ENCODE data around the gene GOLGA8G. TPM values are rescaled to one million over a fixed set of nuclear protein-coding genes. Genes with fewer than 3 reads are reported as not detected.
"Not testable (repeated sequence)": the region's sequence is repeated elsewhere in the genome, so short reads cannot be mapped to it uniquely, and the experiment has no call there.

GOLGA8G gene, protein sequence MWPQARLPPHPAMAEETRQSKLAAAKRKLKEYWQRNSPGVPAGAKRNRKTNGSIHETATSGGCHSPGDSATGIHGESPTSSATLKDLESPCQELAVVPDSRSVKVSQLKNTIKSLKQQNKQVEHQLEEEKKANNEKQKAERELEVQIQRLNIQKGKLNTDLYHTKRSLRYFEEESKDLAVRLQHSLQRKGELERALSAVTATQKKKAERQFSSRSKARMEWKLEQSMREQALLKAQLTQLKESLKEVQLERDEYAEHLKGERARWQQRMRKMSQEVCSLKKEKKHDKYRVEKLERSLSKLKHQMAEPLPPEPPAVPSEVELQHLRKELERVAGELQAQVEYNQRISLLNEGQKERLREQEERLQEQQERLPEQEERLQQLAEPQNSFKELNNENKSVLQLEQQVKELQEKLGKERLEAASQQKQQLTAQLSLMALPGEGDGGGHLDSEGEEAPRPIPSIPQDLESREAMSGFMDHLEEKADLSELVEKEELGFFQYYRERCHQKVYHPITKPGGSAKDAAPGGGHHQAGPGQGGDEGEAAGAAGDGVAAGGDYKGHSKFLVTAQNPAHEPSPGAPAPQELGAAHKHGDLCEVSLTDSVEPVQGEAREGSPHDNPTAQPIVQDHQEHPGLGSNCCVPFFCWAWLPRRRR
- total RNA-seq = not detected

DNA sequence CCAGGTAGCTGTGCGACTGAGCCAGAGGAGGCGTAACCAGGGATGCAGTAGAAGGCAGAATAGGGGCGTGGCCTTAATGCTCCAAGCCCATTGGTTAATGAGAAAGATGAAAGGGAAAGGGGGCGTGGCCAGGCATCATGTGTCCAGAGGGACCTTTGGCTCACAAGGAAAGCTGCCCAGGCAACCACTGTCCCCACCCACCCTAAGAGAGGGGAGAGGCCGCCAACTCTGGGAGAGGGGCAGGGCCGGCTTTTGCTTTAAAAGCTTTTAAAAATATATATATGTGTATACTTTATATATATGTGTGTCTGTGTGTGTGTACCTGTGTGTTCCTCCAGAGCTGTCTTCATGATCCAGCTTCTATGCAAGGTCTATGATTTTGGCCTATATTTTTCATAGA is at the start of gene GOLGA8G:
TSS of gene GOLGA8G (minus strand) at position 18 of the 400 bp plus-strand sequence. CDS start 62 bp downstream, outside the sequence.
- H3K4me1 Mint-ChIP-seq; H3K27me3 Mint-ChIP-seq; H3K36me3 Mint-ChIP-seq (ENCODE audit: low read depth); DNase-seq; POLR2A ChIA-PET; CTCF ChIA-PET; ATAC-seq; H3K9me3 Mint-ChIP-seq (ENCODE audit: low read depth); H3K4me3 Mint-ChIP-seq; intact Hi-C loops (cut with DNase I, micrococcal nuclease); H3K27ac Mint-ChIP-seq: not testable (repeated sequence)

DNA sequence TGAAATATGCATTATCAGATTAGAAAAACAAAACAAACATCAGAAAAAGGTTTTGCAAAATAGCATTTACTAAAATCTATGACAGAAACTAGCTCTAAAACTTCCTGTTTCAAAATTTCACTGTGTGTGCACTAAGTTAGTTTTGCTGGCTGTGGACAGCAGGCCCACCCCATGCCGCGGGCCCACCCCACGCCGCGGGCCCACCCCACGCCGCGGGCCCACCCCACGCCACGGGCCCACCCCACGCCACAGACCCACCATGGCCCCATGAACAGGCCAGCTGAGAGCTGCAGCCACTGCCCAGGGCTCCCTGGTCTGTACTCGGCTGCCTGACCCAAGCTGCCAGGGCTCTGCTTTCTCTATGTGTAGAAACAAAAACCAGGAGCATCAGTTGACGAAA is 40.6 kb upstream of the GOLGA8G start:
- CTCF ChIA-PET; DNase-seq; H3K27me3 Mint-ChIP-seq; H3K27ac Mint-ChIP-seq; POLR2A ChIA-PET; intact Hi-C loops (cut with DNase I, micrococcal nuclease); H3K4me3 Mint-ChIP-seq; ATAC-seq; H3K4me1 Mint-ChIP-seq; H3K36me3 Mint-ChIP-seq (ENCODE audit: low read depth); H3K9me3 Mint-ChIP-seq (ENCODE audit: low read depth): not testable (repeated sequence)

DNA sequence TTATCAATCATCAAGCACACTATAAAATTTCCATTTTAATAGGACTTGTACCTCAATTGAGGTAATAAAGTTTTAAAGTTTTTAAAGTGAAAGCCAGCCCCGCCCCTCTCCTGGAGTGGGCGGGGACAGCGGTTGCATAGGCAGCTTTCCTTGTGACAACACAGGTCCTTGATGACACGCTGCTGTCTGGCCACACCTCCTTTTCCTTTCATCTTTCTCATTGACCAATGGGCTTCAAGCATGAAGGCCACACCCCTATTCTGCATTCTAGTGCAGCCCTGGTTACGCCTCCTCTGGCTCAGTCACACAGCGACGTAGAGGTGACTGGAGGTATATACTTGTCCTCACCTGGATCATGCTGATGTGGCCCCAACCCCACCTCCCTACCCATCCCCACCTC is 20.5 kb upstream of the GOLGA8G start, which contains the start of gene GOLGA6L25:
TSS of gene GOLGA6L25 (plus strand) at position 301 of the 400 bp plus-strand sequence. CDS start at position 362, 61 bp downstream.
- intact Hi-C loops (cut with DNase I, micrococcal nuclease); H3K36me3 Mint-ChIP-seq (ENCODE audit: low read depth); H3K4me1 Mint-ChIP-seq; H3K9me3 Mint-ChIP-seq (ENCODE audit: low read depth); DNase-seq; H3K27ac Mint-ChIP-seq; CTCF ChIA-PET; ATAC-seq; H3K4me3 Mint-ChIP-seq; H3K27me3 Mint-ChIP-seq; POLR2A ChIA-PET: not testable (repeated sequence)

DNA sequence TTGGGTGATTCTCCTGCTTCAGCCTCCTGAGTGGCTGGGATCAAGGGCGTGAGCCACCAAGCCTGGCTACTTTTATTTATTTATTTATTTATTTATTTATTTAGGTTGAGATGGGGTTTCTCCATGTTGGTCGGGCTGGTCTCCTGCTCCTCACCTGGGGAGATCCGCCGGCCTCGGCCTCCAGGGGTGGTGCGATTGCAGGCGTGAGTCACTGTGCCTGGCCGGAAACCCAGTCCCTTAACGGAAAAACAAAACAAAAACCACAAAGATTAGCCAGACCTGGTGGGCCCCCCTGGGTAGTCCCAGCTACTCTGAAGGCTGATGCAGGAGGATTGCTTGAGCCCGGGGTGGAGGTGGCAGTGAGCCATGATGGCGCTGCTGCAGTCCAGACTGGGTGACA is 17.6 kb downstream of the GOLGA8G start:
- H3K4me3 Mint-ChIP-seq; CTCF ChIA-PET; H3K27ac Mint-ChIP-seq; intact Hi-C loops (cut with DNase I, micrococcal nuclease); DNase-seq; H3K36me3 Mint-ChIP-seq (ENCODE audit: low read depth); ATAC-seq; H3K4me1 Mint-ChIP-seq; POLR2A ChIA-PET; H3K9me3 Mint-ChIP-seq (ENCODE audit: low read depth); H3K27me3 Mint-ChIP-seq: not testable (repeated sequence)

DNA sequence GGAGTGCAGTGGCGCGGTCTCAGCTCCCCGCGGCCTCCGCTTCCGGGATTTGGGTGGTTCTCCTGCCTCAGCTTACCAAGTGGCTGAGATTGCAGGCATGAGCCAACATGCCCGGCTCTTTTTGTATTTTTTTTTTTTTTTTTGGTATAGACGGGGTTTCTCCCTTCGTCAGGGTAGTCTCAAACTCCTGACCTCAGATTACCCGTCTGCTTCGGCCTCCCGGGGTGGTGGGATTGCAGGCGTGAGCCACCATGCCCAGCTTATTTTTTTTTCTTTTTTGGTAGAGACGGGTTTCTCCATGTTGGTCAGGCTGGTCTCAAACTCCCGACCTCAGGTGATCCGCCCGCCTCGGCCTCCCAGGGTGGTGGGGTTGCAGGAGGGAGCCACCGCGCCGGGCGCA is 18.6 kb downstream of the GOLGA8G start:
- ATAC-seq; H3K9me3 Mint-ChIP-seq (ENCODE audit: low read depth); POLR2A ChIA-PET; H3K27ac Mint-ChIP-seq; DNase-seq; intact Hi-C loops (cut with DNase I, micrococcal nuclease); H3K4me1 Mint-ChIP-seq; H3K36me3 Mint-ChIP-seq (ENCODE audit: low read depth); H3K27me3 Mint-ChIP-seq; H3K4me3 Mint-ChIP-seq; CTCF ChIA-PET: not testable (repeated sequence)

DNA sequence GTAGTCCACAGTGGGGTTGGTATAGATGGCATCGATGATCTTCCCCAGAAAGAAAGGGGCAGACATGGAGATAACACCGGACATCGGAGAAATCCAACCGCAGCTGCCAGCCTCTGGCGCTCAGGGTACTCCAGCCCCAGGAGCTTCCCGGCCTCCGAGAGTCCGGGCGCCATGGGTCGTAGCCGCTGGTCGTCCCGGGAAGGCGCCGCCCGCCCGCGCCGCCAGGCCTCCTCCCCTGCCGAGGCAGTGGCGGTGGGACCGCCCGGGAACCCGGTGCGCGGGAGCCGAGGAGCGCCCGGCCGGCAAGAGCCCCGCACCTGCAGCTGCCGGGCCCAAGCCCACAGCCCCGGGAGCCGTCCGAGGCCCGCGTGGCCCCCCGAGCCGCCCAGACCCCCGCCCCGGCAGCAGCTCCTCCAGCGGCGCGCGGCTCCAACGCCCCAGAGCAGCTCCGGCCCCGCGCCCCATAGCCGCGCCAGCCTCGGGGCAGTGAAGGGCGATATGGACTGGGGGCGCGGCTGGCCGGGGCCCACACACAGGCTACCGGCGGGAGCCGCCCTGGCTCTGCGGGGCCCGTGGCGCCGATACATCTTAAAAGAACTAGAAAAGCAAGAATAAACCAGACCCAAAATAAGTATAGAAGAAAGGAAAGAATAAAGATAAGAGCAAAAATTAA is 24.4 kb downstream of the GOLGA8G start:
- ATAC-seq; H3K4me3 Mint-ChIP-seq; CTCF ChIA-PET; H3K9me3 Mint-ChIP-seq (ENCODE audit: low read depth); DNase-seq; H3K36me3 Mint-ChIP-seq (ENCODE audit: low read depth); H3K27ac Mint-ChIP-seq; intact Hi-C loops (cut with DNase I, micrococcal nuclease); H3K27me3 Mint-ChIP-seq; POLR2A ChIA-PET; H3K4me1 Mint-ChIP-seq: not testable (repeated sequence)

DNA sequence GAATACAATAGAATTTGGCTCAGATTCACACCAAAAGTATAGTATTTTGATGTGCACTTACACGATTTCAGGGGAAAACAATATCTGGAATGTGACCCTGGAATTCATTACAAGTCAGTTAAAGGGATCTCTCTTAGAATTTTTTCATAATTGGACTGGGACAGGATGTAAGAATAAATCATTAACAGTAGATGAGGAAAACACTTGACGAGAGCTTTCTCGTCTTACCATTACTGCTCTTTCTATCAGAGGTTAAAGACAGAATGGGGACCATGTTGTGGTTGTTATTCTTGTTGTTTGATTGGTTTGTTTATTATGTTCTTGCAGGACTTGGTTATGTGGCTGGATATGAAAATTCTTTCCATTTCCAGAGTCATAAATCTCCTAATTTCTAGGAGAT is 51.4 kb downstream of the GOLGA8G start:
- CTCF ChIA-PET; intact Hi-C loops (cut with DNase I, micrococcal nuclease); H3K27me3 Mint-ChIP-seq; DNase-seq; H3K4me3 Mint-ChIP-seq; H3K4me1 Mint-ChIP-seq; H3K27ac Mint-ChIP-seq; H3K9me3 Mint-ChIP-seq (ENCODE audit: low read depth); POLR2A ChIA-PET; ATAC-seq; H3K36me3 Mint-ChIP-seq (ENCODE audit: low read depth): not testable (repeated sequence)

Small RNAs within 50 kb of the gene (microRNA-seq; reads per million reads assigned to microRNA genes)
- not detected for gene MIR4509-3 (ENCODE audit: borderline replicate concordance)

Other genes with a start within 250 kb of the GOLGA8G start
- gene HERC2, start 210.8 kb downstream of the GOLGA8G start, total RNA-seq = 10 to 100 TPM; 26.8 to 35.0 TPM
- gene GOLGA6L24, start 174.9 kb downstream of the GOLGA8G start, total RNA-seq = not detected
- not detected for gene GOLGA8F, start 154.3 kb downstream of the GOLGA8G start, total RNA-seq
- gene GOLGA6L25, start 20.6 kb upstream of the GOLGA8G start, total RNA-seq = not detected
- under 1 TPM; 0.35 to 0.75 TPM for gene GOLGA8M, start 179.4 kb upstream of the GOLGA8G start, total RNA-seq

All from activated CD4-positive, alpha-beta T cell treated with anti-CD3 and anti-CD28 coated beads for 36 hours (primary cell).